HepG2 (cell line): Measurements from ENCODE around the gene ADSS1. TPM values are rescaled to one million over a fixed set of nuclear protein-coding genes. Genes with fewer than 3 reads are reported as not detected.

Source experiments
- ATAC-seq: fragments of 200-7000 bp; cut with Tn5 transposase; 3 replicates; pipeline ENCODE4 v1.9.1; 2020; ENCODE audit warnings: mild to moderate bottlenecking, moderate library complexity
- BruUV-seq: library from RNA; stranded (reverse); fragments of 400-500 nt; replicated peaks from 2 replicates; lab custom pipeline; 2021; lab: Mats Ljungman, UMichigan
- CTCF ChIA-PET: fragments of 300-600 bp; formaldehyde crosslinking; extraction: SDS; loops from one replicate; lab custom pipeline; 2021; ENCODE audit warnings: low total read pairs, inconsistent platforms, low intra/inter-chr PET ratio; lab: Yijun Ruan, JAX
- POLR2A ChIA-PET: fragments of 350-600 bp; sonication (Branson Sonifier 250); formaldehyde crosslinking; loops from one replicate; lab custom pipeline; 2020; ENCODE audit warnings: antibody characterized with exemption, inconsistent platforms; lab: Yijun Ruan, JAX
- DNase-seq: peaks from one replicate; pipeline ENCODE4 v3.0.0-alpha.2; 2015; ENCODE audit warnings: low spot score
- FAIRE-seq: peaks from 3 replicates; lab custom pipeline; 2011; peaks lifted over from hg19 to GRCh38; lab: Jason Lieb, UNC
- H2AFZ ChIP-seq: one replicate; pipeline ENCODE4 v1.6.1; 2011; ENCODE audit warnings: low read length, inconsistent platforms
- H3K27ac ChIP-seq: fragments of 300-600 bp; 3 replicates; pipeline ENCODE4 v1.8.0; 2011; ENCODE audit warnings: mixed run types, mild to moderate bottlenecking, mixed read lengths, low read length, inconsistent platforms; ENCODE audit not compliant: insufficient read depth; ENCODE audit errors: extremely low read length
- H3K27me3 ChIP-seq, 2 experiments: fragments of 200-600 bp in 1 of 2; 2 replicates in 1 of 2; 3 replicates in 1 of 2; pipeline versions ENCODE4 v1.6.0 to v1.8.0; 2011; ENCODE audit warnings: low read length in 2 of 2, mild to moderate bottlenecking in 2 of 2, moderate library complexity in 2 of 2, inconsistent platforms in 1 of 2; ENCODE audit not compliant: insufficient read depth in 2 of 2, control insufficient read depth in 1 of 2
- H3K36me3 ChIP-seq, 2 experiments: fragments of 200-600 bp in 1 of 2; replicated peaks in 1 of 2; 2 replicates in 1 of 2; 3 replicates in 1 of 2; pipeline versions ENCODE4 v1.5.1 to v1.8.0; 2011; ENCODE audit warnings: low read length in 2 of 2, inconsistent platforms in 1 of 2; ENCODE audit not compliant: insufficient read depth in 2 of 2, control insufficient read depth in 1 of 2
- H3K4me1 ChIP-seq: 2 replicates; pipeline ENCODE4 v1.5.1; 2012; ENCODE audit warnings: low read length, inconsistent platforms; ENCODE audit not compliant: insufficient read depth
- H3K4me2 ChIP-seq: 2 replicates; pipeline ENCODE4 v1.6.0; 2011; ENCODE audit warnings: low read depth, low read length, inconsistent platforms
- H3K4me3 ChIP-seq, 3 experiments: fragments of 200-600 bp in 1 of 3; sonication (generic), shearing (Covaris generic) in 1 of 3; replicated peaks in 1 of 3; 2 replicates each; pipeline ENCODE4 v1.5.1; 2011 to 2016; ENCODE audit warnings: low read length in 3 of 3, inconsistent platforms in 2 of 3, low read depth in 2 of 3, mild to moderate bottlenecking in 2 of 3, control low read depth in 1 of 3, mixed read lengths in 1 of 3; ENCODE audit not compliant: insufficient read depth in 1 of 3
- H3K79me2 ChIP-seq: one replicate; pipeline ENCODE4 v1.6.1; 2011; ENCODE audit warnings: low read length, inconsistent platforms; ENCODE audit not compliant: insufficient read depth
- H3K9ac ChIP-seq: 2 replicates; pipeline ENCODE4 v1.6.0; 2011; ENCODE audit warnings: mild to moderate bottlenecking, low read depth, low read length, inconsistent platforms; ENCODE audit not compliant: insufficient read depth
- H3K9me3 ChIP-seq: 2 replicates; pipeline ENCODE4 v1.5.1; 2012; ENCODE audit warnings: mild to moderate bottlenecking, low read length
- H4K20me1 ChIP-seq: 2 replicates; pipeline ENCODE4 v1.6.0; 2011; ENCODE audit warnings: inconsistent platforms, mild to moderate bottlenecking, low read length, moderate library complexity; ENCODE audit not compliant: insufficient read depth
- IRF9 ChIP-seq: sonication (generic); formaldehyde crosslinking; IDR thresholded peaks from 2 replicates; pipeline ENCODE4 v1.8.0; 2022; ENCODE audit warnings: missing genetic modification reagents, mild to moderate bottlenecking, borderline replicate concordance
- ZNF142 ChIP-seq: sonication (generic); formaldehyde crosslinking; IDR thresholded peaks from 2 replicates; pipeline ENCODE4 v1.4.0; 2020; ENCODE audit warnings: missing genetic modification reagents
- ZNF549 ChIP-seq: sonication (generic); formaldehyde crosslinking; IDR thresholded peaks from 2 replicates; pipeline ENCODE4 v1.5.0; 2020; ENCODE audit warnings: missing genetic modification reagents
- WGBS: methylation state at CpG from one replicate; pipeline ENCODE4 v1.1.6; 2017; ENCODE audit warnings: low lambda C conversion rate; 5-methylcytosine and 5-hydroxymethylcytosine counted together
- in situ Hi-C: cut with HindIII; loops from 2 replicates; pipeline ENCODE4 v1.10.0; 2017; ENCODE audit warnings: low pct_unique_long_range_greater_than_20kb; ENCODE audit not compliant: extremely low pct_ligation_motif_present
- intact Hi-C: fragments of 100-400 bp; cut with micrococcal nuclease; formaldehyde crosslinking; loops from one replicate; pipeline ENCODE4 v1.10.0; 2022; ENCODE audit not compliant: unreplicated experiment
- polyA plus RNA-seq, 8 experiments: library from polyadenylated mRNA; depleted of rRNA in 3 of 8; stranded (reverse) in 7 of 8; unstranded in 1 of 8; fragments of >200 nt; fragmentation: Illumina TruSeq in 4 of 8; extraction: Trizol in 4 of 8; gene quantifications; 2 replicates each; pipeline versions ENCODE4 v1.2.1 to v1.2.3, GENCODE V29; 2011 to 2016; ENCODE audit warnings: low read depth in 4 of 8, missing spikeins in 1 of 8, mixed read lengths in 1 of 8; ENCODE audit not compliant: insufficient read depth in 1 of 8
- total RNA-seq, 5 experiments: library from RNA; depleted of rRNA; stranded (reverse); fragments of >200 nt; fragmentation: Illumina TruSeq; extraction: Trizol; gene quantifications; 2 replicates each; pipeline ENCODE4 v1.2.3, GENCODE V29; 2016; ENCODE audit warnings: low read depth in 1 of 5

ADSS1 gene
- total and polyA plus RNA-seq, 2 of the 13 experiments (the other 11 are each of a cell fraction or from before 2014, with no cell fraction given): 1.0 to 36.7 TPM

DNA sequence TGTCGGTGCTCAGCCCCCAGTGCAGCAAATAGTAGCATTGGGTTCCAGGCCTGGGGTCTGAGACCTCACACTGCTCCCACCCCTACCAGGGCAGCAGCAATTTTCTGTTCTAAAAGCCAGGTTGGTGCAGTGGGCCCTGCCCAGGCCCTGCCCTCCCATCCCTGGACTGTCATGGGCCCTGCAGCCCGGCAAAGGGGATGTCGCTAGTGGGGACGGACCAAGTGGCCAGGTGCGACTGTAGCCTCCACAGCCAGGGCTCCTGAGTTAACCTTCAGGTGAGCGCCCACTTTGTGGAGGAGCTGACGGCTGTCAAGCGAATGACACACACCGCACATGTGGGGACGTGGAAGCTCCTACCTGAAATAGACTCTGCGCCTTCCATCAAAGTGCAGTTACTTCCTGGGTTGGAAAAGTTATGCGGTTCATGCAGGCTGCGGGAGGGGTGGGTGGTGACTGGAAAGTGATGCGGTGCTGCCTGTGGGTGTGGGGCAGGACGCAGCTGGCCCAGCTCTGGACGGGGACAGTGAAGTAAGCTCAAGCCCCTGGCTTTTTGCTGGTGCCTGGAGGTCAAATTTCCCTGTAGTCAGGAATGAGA, 33.1 kb upstream of the ADSS1 start:
- BruUV-seq: no TSS peak
- intact Hi-C loops: no loop called here
- POLR2A ChIA-PET: interaction anchor here (1.3 to 4.5 kb wide), 3 partner anchors 10 to 25 kb away, joined by 4 to 89 read pairs (median 6); no protein-coding TSS in a partner anchor
- no peak overlapping the region for H3K27ac ChIP-seq
- CTCF ChIA-PET: no interaction called here
- FAIRE-seq (no peak), DNase-seq (no peak), ATAC-seq (no peak)
- no peaks in the 10 kb centered on the region for H3K9me3 ChIP-seq
- peaks cover 32% of the 10 kb centered on the region for H3K79me2 ChIP-seq
- TF ChIP-seq ZNF142 (CRISPR knock-in tag) (no peak), IRF9 (CRISPR knock-in tag) (0 out of 2 replicates have a peak, but pooled peaks have one; percentile 27), ZNF549 (no peak)
- H3K4me2 ChIP-seq: peak overlapping the region; percentile 86
- H3K4me1 ChIP-seq: peaks cover 51% of the 10 kb centered on the region
- no peaks in the 10 kb centered on the region for H3K27me3 ChIP-seq
- in situ Hi-C loops: no loop called here
- H4K20me1 ChIP-seq: peaks cover 19% of the 10 kb centered on the region; the same call in 1 of the 2 replicates
- peaks cover 1 to 2% of the 10 kb centered on the region in 2 experiments; a peak in 2 of 5 replicates for H3K36me3 ChIP-seq
- 96% methylated on average over 11 of the region's 16 CpGs for WGBS
- H3K9ac ChIP-seq: peak overlapping the region; percentile 88; the same call in 1 of the 2 replicates
- H3K4me3 ChIP-seq: peak overlapping the region; percentile 74 to 90 (median 86)
- H2AFZ ChIP-seq: no peak overlapping the region
